H9 (cell line): ENCODE data around the gene SPECC1. TPM values are rescaled to one million over a fixed set of nuclear protein-coding genes. Genes with fewer than 3 reads are reported as not detected.
A peak's percentile ranks its signal among the peaks of the same experiment; 100 is the strongest.

ENCODE experiments used
- DNase-seq: peaks from one replicate; pipeline ENCODE4 v3.0.0-alpha.2; 2017
- H2AFZ ChIP-seq: one replicate; pipeline ENCODE4 v1.6.1; 2013; ENCODE audit warnings: mild to moderate bottlenecking, low read length, control low read depth, moderate library complexity
- H2AK5ac ChIP-seq: 2 replicates; pipeline ENCODE4 v1.6.1; 2013; ENCODE audit warnings: low read length, control low read depth, mixed read lengths; ENCODE audit not compliant: insufficient read length
- H2BK120ac ChIP-seq: one replicate; pipeline ENCODE4 v1.6.1; 2013; ENCODE audit warnings: low read depth, mild to moderate bottlenecking, low read length, control low read depth, inconsistent platforms; ENCODE audit not compliant: poor library complexity, severe bottlenecking
- H2BK12ac ChIP-seq: 2 replicates; pipeline ENCODE4 v1.6.1; 2013; ENCODE audit warnings: low read length, control low read depth, mixed read lengths, low read depth; ENCODE audit not compliant: insufficient read length
- H2BK15ac ChIP-seq: 2 replicates; pipeline ENCODE4 v1.6.1; 2013; ENCODE audit warnings: low read depth, low read length, control low read depth
- H2BK20ac ChIP-seq: one replicate; pipeline ENCODE4 v1.6.1; 2013; ENCODE audit warnings: low read depth, mild to moderate bottlenecking, low read length, control low read depth, inconsistent platforms; ENCODE audit not compliant: poor library complexity, severe bottlenecking
- H2BK5ac ChIP-seq: 2 replicates; pipeline ENCODE4 v1.6.1; 2013; ENCODE audit warnings: low read length, control low read depth, mixed read lengths; ENCODE audit not compliant: insufficient read length
- H3K14ac ChIP-seq: 2 replicates; pipeline ENCODE4 v1.6.1; 2013; ENCODE audit warnings: low read length, control low read depth; ENCODE audit not compliant: insufficient read depth
- H3K18ac ChIP-seq: 2 replicates; pipeline ENCODE4 v1.6.1; 2013; ENCODE audit warnings: low read depth, mild to moderate bottlenecking, mixed read lengths, low read length, control low read depth; ENCODE audit not compliant: insufficient read length
- H3K23ac ChIP-seq: 2 replicates; pipeline ENCODE4 v1.6.1; 2013; ENCODE audit warnings: low read length, control low read depth, mixed read lengths, low read depth; ENCODE audit not compliant: insufficient read length
- H3K23me2 ChIP-seq: 2 replicates; pipeline ENCODE4 v1.6.1; 2013; ENCODE audit warnings: low read depth, mild to moderate bottlenecking, mixed read lengths, low read length, control low read depth; ENCODE audit not compliant: insufficient read length, poor library complexity, severe bottlenecking
- H3K27ac ChIP-seq: 2 replicates; pipeline ENCODE4 v1.5.1; 2013; ENCODE audit warnings: low read length, control low read depth, mixed read lengths, low read depth; ENCODE audit not compliant: insufficient read length
- H3K27me3 ChIP-seq: 2 replicates; pipeline ENCODE4 v1.6.1; 2013; ENCODE audit warnings: low read length, control low read depth, inconsistent platforms; ENCODE audit not compliant: insufficient read depth
- H3K4ac ChIP-seq: 2 replicates; pipeline ENCODE4 v1.6.1; 2013; ENCODE audit warnings: low read depth, mild to moderate bottlenecking, control low read depth, inconsistent platforms, low read length, moderate library complexity
- H3K4me1 ChIP-seq: 2 replicates; pipeline ENCODE4 v1.6.1; 2013; ENCODE audit warnings: low read length, control low read depth, inconsistent platforms; ENCODE audit not compliant: insufficient read depth
- H3K4me2 ChIP-seq: 2 replicates; pipeline ENCODE4 v1.6.1; 2013; ENCODE audit warnings: low read length, control low read depth, mixed read lengths; ENCODE audit not compliant: insufficient read length, insufficient read depth
- H3K56ac ChIP-seq: 2 replicates; pipeline ENCODE4 v1.6.1; 2013; ENCODE audit warnings: low read depth, mild to moderate bottlenecking, mixed read lengths, low read length, control low read depth; ENCODE audit not compliant: insufficient read length
- H3K79me1 ChIP-seq: 2 replicates; pipeline ENCODE4 v1.6.1; 2013; ENCODE audit warnings: low read depth, mild to moderate bottlenecking, moderate library complexity, low read length, control low read depth, inconsistent platforms; ENCODE audit not compliant: insufficient read depth, poor library complexity, severe bottlenecking
- H3K79me2 ChIP-seq: 2 replicates; pipeline ENCODE4 v1.6.1; 2013; ENCODE audit warnings: low read length, control low read depth, inconsistent platforms; ENCODE audit not compliant: insufficient read depth
- H3K9ac ChIP-seq: 2 replicates; pipeline ENCODE4 v1.6.1; 2013; ENCODE audit warnings: low read length, control low read depth, mixed read lengths; ENCODE audit not compliant: insufficient read length; ENCODE audit errors: extremely low read depth
- H3K9me3 ChIP-seq: one replicate; pipeline ENCODE4 v1.6.1; 2013; ENCODE audit warnings: low read depth, low read length, inconsistent platforms; ENCODE audit not compliant: control insufficient read depth
- H3T11ph ChIP-seq: one replicate; pipeline ENCODE4 v1.6.1; 2013; ENCODE audit warnings: mild to moderate bottlenecking, low read length, control low read depth, inconsistent platforms
- H4K20me1 ChIP-seq: one replicate; pipeline ENCODE4 v1.6.1; 2013; ENCODE audit not compliant: control insufficient read depth, insufficient read length, insufficient read depth
- H4K5ac ChIP-seq: 2 replicates; pipeline ENCODE4 v1.6.1; 2013; ENCODE audit warnings: low read depth, mild to moderate bottlenecking, mixed read lengths, low read length, control low read depth; ENCODE audit not compliant: insufficient read length
- H4K8ac ChIP-seq: replicated peaks from 2 replicates; pipeline ENCODE4 v1.6.1; 2013; ENCODE audit warnings: low read length, control low read depth, mixed read lengths, low read depth; ENCODE audit not compliant: insufficient read length
- H4K91ac ChIP-seq: 2 replicates; pipeline ENCODE4 v1.6.1; 2013; ENCODE audit warnings: low read depth, mild to moderate bottlenecking, moderate library complexity, mixed read lengths, low read length, control low read depth; ENCODE audit not compliant: insufficient read length
- H3K27ac Mint-ChIP-seq, 3 experiments: 2 replicates in 2 of 3; 3 replicates in 1 of 3; pipeline ENCODE4 v1.8.0; 2020 to 2021; ENCODE audit warnings: mixed read lengths in 3 of 3, mild to moderate bottlenecking in 1 of 3, moderate library complexity in 1 of 3
- H3K27me3 Mint-ChIP-seq: 2 replicates; pipeline ENCODE4 v1.8.0; 2021; ENCODE audit warnings: low read depth, mild to moderate bottlenecking, moderate library complexity, mixed read lengths
- H3K36me3 Mint-ChIP-seq, 3 experiments: 2 replicates in 2 of 3; 3 replicates in 1 of 3; pipeline ENCODE4 v1.8.0; 2020 to 2021; ENCODE audit warnings: low read depth in 3 of 3, mixed read lengths in 3 of 3; ENCODE audit not compliant: insufficient read depth in 1 of 3
- H3K4me1 Mint-ChIP-seq, 2 experiments: 2 replicates each; pipeline ENCODE4 v1.8.0; 2020; ENCODE audit warnings: mixed read lengths in 2 of 2
- H3K4me3 Mint-ChIP-seq, 2 experiments: 2 replicates in 1 of 2; 3 replicates in 1 of 2; pipeline ENCODE4 v1.8.0; 2020 to 2021; ENCODE audit warnings: mild to moderate bottlenecking in 2 of 2, mixed read lengths in 2 of 2, moderate library complexity in 1 of 2
- H3K9me3 Mint-ChIP-seq, 2 experiments: 2 replicates in 1 of 2; 3 replicates in 1 of 2; pipeline ENCODE4 v1.8.0; 2020; ENCODE audit warnings: mild to moderate bottlenecking in 2 of 2, mixed read lengths in 2 of 2, moderate library complexity in 1 of 2
- WGBS: extraction: QIAGEN DNeasy Blood & Tissue Kit; methylation state at CpG from one replicate; pipeline ENCODE4 v1.1.7; 2013; ENCODE audit warnings: missing lambda C conversion rate, low lambda C conversion rate, mixed read lengths; ENCODE audit not compliant: insufficient read length; ENCODE audit errors: extremely low coverage; 5-methylcytosine and 5-hydroxymethylcytosine counted together
- total RNA-seq: library from RNA; stranded (reverse); gene quantifications from 2 replicates; pipeline ENCODE4 v1.2.1, GENCODE V29; 2021
- TF ChIP-seq, protein P1 (sequence below): fragments of 200-600 bp; sonication (generic); conservative IDR thresholded peaks from 3 replicates; pipeline ENCODE4 v1.8.0; 2021; ENCODE audit warnings: antibody characterized with exemption, mild to moderate bottlenecking

Gene SPECC1
- total RNA-seq, 1 experiment from 2014 or later, result 65.7 TPM

DNA sequence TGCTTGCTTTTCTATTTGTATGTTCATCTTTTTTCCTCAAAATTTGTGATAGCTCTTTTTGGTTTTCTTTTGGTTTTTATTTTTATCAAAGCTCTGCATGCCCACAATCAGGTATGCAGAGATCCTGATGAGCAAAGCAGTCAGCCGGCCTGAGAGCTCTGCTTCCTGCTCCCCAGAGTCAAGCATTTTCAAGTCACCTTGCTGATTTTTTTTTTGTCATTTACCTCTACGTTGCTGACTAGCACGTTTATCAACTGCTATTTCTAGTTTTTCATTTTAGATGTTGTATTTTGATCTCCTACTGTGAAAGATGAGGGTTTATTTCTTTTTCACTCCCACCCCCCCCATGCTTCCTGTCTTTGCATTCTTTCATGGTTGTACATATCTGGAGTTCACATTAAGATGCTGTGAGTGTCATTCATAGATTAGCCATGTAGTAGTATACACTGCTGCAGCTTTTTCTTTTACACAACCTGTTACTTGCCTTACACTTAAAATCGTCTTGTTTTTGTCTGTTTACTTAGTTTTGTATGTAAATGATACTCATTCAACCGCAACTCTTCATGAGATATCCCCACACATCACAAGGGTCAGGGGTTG is 262.0 kb downstream of the SPECC1 start:
- Mint-ChIP-seq H3K27me3 (no peaks in the 10 kb centered on the region), H3K36me3 (peaks cover 3 to 25% (median 8%) of the 10 kb centered on the region in 3 experiments; a peak in 5 of 7 replicates), H3K4me1 (peaks cover 10 to 15% of the 10 kb centered on the region in 2 experiments), H3K4me3 (no peak overlapping the region), H3K27ac (peak overlapping the region; percentile 9 to 55 (median 17); a peak in 4 of 7 replicates), H3K9me3 (no peaks in the 10 kb centered on the region)
- H3K4me1 ChIP-seq, result no peaks in the 10 kb centered on the region
- DNase-seq, result no peak
- no CpG with 5 or more reads among the region's 5 CpGs for WGBS
- no peak overlapping the region for H2BK15ac ChIP-seq
- H2BK120ac ChIP-seq, result no peak overlapping the region
- H4K8ac ChIP-seq, result no peak overlapping the region
- H4K91ac ChIP-seq, result no peak overlapping the region
- no peak overlapping the region for H2AFZ ChIP-seq
- no peak overlapping the region for H3K4me2 ChIP-seq
- TF ChIP-seq, protein P1, sequence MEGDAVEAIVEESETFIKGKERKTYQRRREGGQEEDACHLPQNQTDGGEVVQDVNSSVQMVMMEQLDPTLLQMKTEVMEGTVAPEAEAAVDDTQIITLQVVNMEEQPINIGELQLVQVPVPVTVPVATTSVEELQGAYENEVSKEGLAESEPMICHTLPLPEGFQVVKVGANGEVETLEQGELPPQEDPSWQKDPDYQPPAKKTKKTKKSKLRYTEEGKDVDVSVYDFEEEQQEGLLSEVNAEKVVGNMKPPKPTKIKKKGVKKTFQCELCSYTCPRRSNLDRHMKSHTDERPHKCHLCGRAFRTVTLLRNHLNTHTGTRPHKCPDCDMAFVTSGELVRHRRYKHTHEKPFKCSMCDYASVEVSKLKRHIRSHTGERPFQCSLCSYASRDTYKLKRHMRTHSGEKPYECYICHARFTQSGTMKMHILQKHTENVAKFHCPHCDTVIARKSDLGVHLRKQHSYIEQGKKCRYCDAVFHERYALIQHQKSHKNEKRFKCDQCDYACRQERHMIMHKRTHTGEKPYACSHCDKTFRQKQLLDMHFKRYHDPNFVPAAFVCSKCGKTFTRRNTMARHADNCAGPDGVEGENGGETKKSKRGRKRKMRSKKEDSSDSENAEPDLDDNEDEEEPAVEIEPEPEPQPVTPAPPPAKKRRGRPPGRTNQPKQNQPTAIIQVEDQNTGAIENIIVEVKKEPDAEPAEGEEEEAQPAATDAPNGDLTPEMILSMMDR, result no peak
- H2BK12ac ChIP-seq, result no peak overlapping the region
- no peak overlapping the region for H3K23ac ChIP-seq
- H3K27ac ChIP-seq, result no peak overlapping the region
- H2BK5ac ChIP-seq, result no peak overlapping the region
- H3K79me2 ChIP-seq, result no peaks in the 10 kb centered on the region
- H3K14ac ChIP-seq, result no peak overlapping the region
- no peak overlapping the region for H3K18ac ChIP-seq
- H3T11ph ChIP-seq, result no peak overlapping the region
- no peak overlapping the region for H3K56ac ChIP-seq
- H2BK20ac ChIP-seq, result no peak overlapping the region
- H3K79me1 ChIP-seq, result no peaks in the 10 kb centered on the region
- H3K23me2 ChIP-seq, result no peaks in the 10 kb centered on the region
- no peaks in the 10 kb centered on the region for H3K27me3 ChIP-seq
- no peaks in the 10 kb centered on the region for H4K20me1 ChIP-seq
- H4K5ac ChIP-seq, result no peak overlapping the region
- H3K9ac ChIP-seq, result no peak overlapping the region
- H2AK5ac ChIP-seq, result no peak overlapping the region
- H3K9me3 ChIP-seq, result no peaks in the 10 kb centered on the region
- no peak overlapping the region for H3K4ac ChIP-seq
